ENCODE results near the gene IGF2BP2. TPM values are rescaled to one million over a fixed set of nuclear protein-coding genes. Genes with fewer than 3 reads are reported as not detected.
"Not testable (repeated sequence)": the region's sequence is repeated elsewhere in the genome, so short reads cannot be mapped to it uniquely, and the experiment has no call there.

The IGF2BP2 gene
- total and polyA plus RNA-seq, 2 donors from 2014 or later: 7.7 to 26.9 TPM

- FAIRE-seq: no peak
- no peaks in the 10 kb centered on the region for H3K27me3 ChIP-seq (ENCODE audit: control insufficient read depth, insufficient read depth, low read length)
- intact Hi-C loops (cut with DNase I): no loop called here
- H3K9ac ChIP-seq (ENCODE audit: low read length in 3 of 3): no peak overlapping the region
- no peak for TF ChIP-seq CTCF (IDR thresholded peaks at IDR 0.05; ENCODE audit: borderline replicate concordance, extremely low read depth, insufficient read depth)
- no peaks in the 10 kb centered on the region for H3K4me1 ChIP-seq (ENCODE audit: control insufficient read depth in 2 of 3, insufficient read depth in 2 of 3, low read depth in 1 of 3, low read length in 3 of 3)
- no peaks in the 10 kb centered on the region for H3K36me3 ChIP-seq (ENCODE audit: control insufficient read depth in 2 of 3, insufficient read depth in 3 of 3, low read length in 3 of 3)
- no peak for DNase-seq
- H3K9me3 ChIP-seq (ENCODE audit: control insufficient read depth in 2 of 3, insufficient read depth in 1 of 3, low read length in 3 of 3): no peaks in the 10 kb centered on the region
- H3K27ac ChIP-seq (ENCODE audit: low read depth in 2 of 2, low read length in 2 of 2): no peak overlapping the region
- H3K4me3 ChIP-seq (ENCODE audit: low read length in 3 of 3): no peak overlapping the region
Measured at GRCh38 chr3:185844051-185844450, 19.2 kb upstream of the IGF2BP2 start.

DNA sequence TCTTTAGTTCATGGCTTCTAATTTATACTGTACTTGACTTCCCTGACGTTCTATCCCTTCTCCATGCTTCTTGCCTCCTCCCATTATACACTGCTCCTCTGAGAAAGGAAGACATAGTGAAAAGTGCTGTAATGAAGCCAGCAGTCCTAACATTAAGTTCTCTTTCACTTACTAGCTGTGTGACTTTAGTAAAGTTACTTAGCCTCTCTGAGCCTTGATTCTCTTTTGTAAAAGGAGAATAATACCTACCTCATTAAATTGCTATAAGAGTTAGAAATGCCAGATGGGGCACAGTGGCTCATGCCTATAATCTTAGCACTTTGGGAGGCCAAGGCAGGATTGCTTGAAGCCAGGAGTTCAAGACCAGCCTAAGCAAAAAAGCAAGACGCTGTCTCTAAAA is 18.8 kb upstream of the IGF2BP2 start:
- Histone ChIP-seq H3K27me3 (ENCODE audit: control insufficient read depth, insufficient read depth, low read length) (no peaks in the 10 kb centered on the region), H3K9me3 (ENCODE audit: control insufficient read depth in 2 of 3, insufficient read depth in 1 of 3, low read length in 3 of 3) (no peaks in the 10 kb centered on the region), H3K9ac (ENCODE audit: low read length in 3 of 3) (no peak overlapping the region), H3K4me3 (ENCODE audit: low read length in 3 of 3) (no peak overlapping the region), H3K4me1 (ENCODE audit: control insufficient read depth in 2 of 3, insufficient read depth in 2 of 3, low read depth in 1 of 3, low read length in 3 of 3) (no peaks in the 10 kb centered on the region), H3K27ac (ENCODE audit: low read depth in 2 of 2, low read length in 2 of 2) (no peak overlapping the region), H3K36me3 (ENCODE audit: control insufficient read depth in 2 of 3, insufficient read depth in 3 of 3, low read length in 3 of 3) (no peaks in the 10 kb centered on the region)
- intact Hi-C loops (cut with DNase I): no loop called here
- FAIRE-seq (no peak), DNase-seq (no peak)
- no peak for TF ChIP-seq CTCF (IDR thresholded peaks at IDR 0.05; ENCODE audit: borderline replicate concordance, extremely low read depth, insufficient read depth)

DNA sequence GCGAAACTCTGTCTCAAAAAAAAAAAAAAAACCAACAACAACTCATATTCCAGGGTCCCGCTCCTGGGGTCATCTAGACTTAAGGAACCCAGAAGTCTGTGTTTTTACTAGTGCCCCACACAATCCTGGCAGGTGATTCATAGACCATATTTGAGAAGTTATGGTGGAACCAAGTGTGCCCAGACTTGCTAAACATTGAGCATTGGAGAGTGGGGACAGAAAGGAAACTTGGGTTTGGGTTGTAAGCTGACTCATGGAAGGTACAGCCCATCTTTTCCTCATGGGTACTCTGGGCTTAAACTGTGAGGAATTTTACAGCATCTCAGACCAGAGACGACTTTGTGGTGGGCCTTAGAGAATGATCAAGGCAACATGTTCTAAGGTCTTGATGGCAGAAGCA is 18.3 kb upstream of the IGF2BP2 start:
- no peak for DNase-seq
- H3K4me1 ChIP-seq (ENCODE audit: control insufficient read depth in 2 of 3, insufficient read depth in 2 of 3, low read depth in 1 of 3, low read length in 3 of 3): no peaks in the 10 kb centered on the region
- FAIRE-seq: no peak
- H3K9ac ChIP-seq (ENCODE audit: low read length in 3 of 3): no peak overlapping the region
- no peaks in the 10 kb centered on the region for H3K9me3 ChIP-seq (ENCODE audit: control insufficient read depth in 2 of 3, insufficient read depth in 1 of 3, low read length in 3 of 3)
- no peaks in the 10 kb centered on the region for H3K27me3 ChIP-seq (ENCODE audit: control insufficient read depth, insufficient read depth, low read length)
- no peaks in the 10 kb centered on the region for H3K36me3 ChIP-seq (ENCODE audit: control insufficient read depth in 2 of 3, insufficient read depth in 3 of 3, low read length in 3 of 3)
- intact Hi-C loops (cut with DNase I): no loop called here
- no peak for TF ChIP-seq CTCF (IDR thresholded peaks at IDR 0.05; ENCODE audit: borderline replicate concordance, extremely low read depth, insufficient read depth)
- no peak overlapping the region for H3K4me3 ChIP-seq (ENCODE audit: low read length in 3 of 3)
- no peak overlapping the region for H3K27ac ChIP-seq (ENCODE audit: low read depth in 2 of 2, low read length in 2 of 2)

GRCh38 chr3:185842241-185842640 is 17.4 kb upstream of the IGF2BP2 start:
- no peaks in the 10 kb centered on the region for H3K4me1 ChIP-seq (ENCODE audit: control insufficient read depth in 2 of 3, insufficient read depth in 2 of 3, low read depth in 1 of 3, low read length in 3 of 3)
- intact Hi-C loops (cut with DNase I): no loop called here
- FAIRE-seq (no peak), DNase-seq (no peak)
- no peak for TF ChIP-seq CTCF (IDR thresholded peaks at IDR 0.05; ENCODE audit: borderline replicate concordance, extremely low read depth, insufficient read depth)
- no peak overlapping the region for H3K9ac ChIP-seq (ENCODE audit: low read length in 3 of 3)
- no peaks in the 10 kb centered on the region for H3K27me3 ChIP-seq (ENCODE audit: control insufficient read depth, insufficient read depth, low read length)
- no peak overlapping the region for H3K4me3 ChIP-seq (ENCODE audit: low read length in 3 of 3)
- no peak overlapping the region for H3K27ac ChIP-seq (ENCODE audit: low read depth in 2 of 2, low read length in 2 of 2)
- no peaks in the 10 kb centered on the region for H3K36me3 ChIP-seq (ENCODE audit: control insufficient read depth in 2 of 3, insufficient read depth in 3 of 3, low read length in 3 of 3)
- H3K9me3 ChIP-seq (ENCODE audit: control insufficient read depth in 2 of 3, insufficient read depth in 1 of 3, low read length in 3 of 3): no peaks in the 10 kb centered on the region

- H3K4me3 ChIP-seq (ENCODE audit: low read length in 3 of 3); DNase-seq; H3K36me3 ChIP-seq (ENCODE audit: control insufficient read depth in 2 of 3, insufficient read depth in 3 of 3, low read length in 3 of 3); intact Hi-C loops (cut with DNase I); H3K4me1 ChIP-seq (ENCODE audit: control insufficient read depth in 2 of 3, insufficient read depth in 2 of 3, low read depth in 1 of 3, low read length in 3 of 3); FAIRE-seq; H3K9ac ChIP-seq (ENCODE audit: low read length in 3 of 3); H3K27me3 ChIP-seq (ENCODE audit: control insufficient read depth, insufficient read depth, low read length); H3K27ac ChIP-seq (ENCODE audit: low read depth in 2 of 2, low read length in 2 of 2); H3K9me3 ChIP-seq (ENCODE audit: control insufficient read depth in 2 of 3, insufficient read depth in 1 of 3, low read length in 3 of 3): not testable (repeated sequence)
Measured at GRCh38 chr3:185838417-185838989, 13.7 kb upstream of the IGF2BP2 start.

Data from kidney (tissue), 14 donors.